MCF 10A (cell line): ENCODE measurements around the gene KIFC1. TPM values are rescaled to one million over a fixed set of nuclear protein-coding genes. Genes with fewer than 3 reads are reported as not detected.

ENCODE experiments used
- BruUV-seq: library from RNA; stranded (reverse); fragments of 400-500 nt; replicated peaks from 2 replicates; lab custom pipeline; 2021; lab: Mats Ljungman, UMichigan
- CTCF ChIA-PET: fragments of 300-600 bp; sonication (Branson Sonifier 250); formaldehyde crosslinking; extraction: SDS; loops from one replicate; lab custom pipeline; 2021; ENCODE audit warnings: antibody characterized with exemption, inconsistent platforms; lab: Yijun Ruan, JAX
- POLR2A ChIA-PET: fragments of 300-600, 350-650 bp; sonication (Branson Sonifier 250); formaldehyde crosslinking; extraction: SDS; loops from one replicate; lab custom pipeline; 2020; ENCODE audit warnings: antibody characterized with exemption, inconsistent platforms; lab: Yijun Ruan, JAX
- DNase-seq: peaks from one replicate; pipeline ENCODE4 v3.0.0-alpha.2; 2018; ENCODE audit not compliant: unreplicated experiment
- H3K27ac Mint-ChIP-seq: one replicate; pipeline ENCODE4 v1.8.0; 2022; ENCODE audit warnings: mild to moderate bottlenecking, low read depth, mixed read lengths; ENCODE audit not compliant: unreplicated experiment
- H3K27me3 Mint-ChIP-seq: one replicate; pipeline ENCODE4 v1.8.0; 2022; ENCODE audit warnings: mixed read lengths; ENCODE audit not compliant: insufficient read depth, unreplicated experiment
- H3K36me3 Mint-ChIP-seq: one replicate; pipeline ENCODE4 v1.8.0; 2022; ENCODE audit warnings: mild to moderate bottlenecking, moderate library complexity, mixed read lengths; ENCODE audit not compliant: insufficient read depth, unreplicated experiment
- H3K4me1 Mint-ChIP-seq: one replicate; pipeline ENCODE4 v1.8.0; 2022; ENCODE audit warnings: mixed read lengths; ENCODE audit not compliant: insufficient read depth, unreplicated experiment
- H3K4me3 Mint-ChIP-seq: one replicate; pipeline ENCODE4 v1.8.0; 2022; ENCODE audit warnings: mild to moderate bottlenecking, moderate library complexity, mixed read lengths; ENCODE audit not compliant: unreplicated experiment
- H3K9me3 Mint-ChIP-seq: one replicate; pipeline ENCODE4 v1.8.0; 2022; ENCODE audit warnings: mixed read lengths; ENCODE audit not compliant: unreplicated experiment
- CTCF ChIP-seq: fragments of 200-600 bp; IDR thresholded peaks from one replicate; pipeline ENCODE4 v1.8.0; 2022; ENCODE audit warnings: antibody characterized with exemption, mild to moderate bottlenecking; ENCODE audit not compliant: unreplicated experiment
- intact Hi-C: fragments of 100-400 bp; cut with micrococcal nuclease; formaldehyde crosslinking; loops from 2 replicates; pipeline ENCODE4 v1.14.1; 2022
- total RNA-seq: library from RNA; stranded (reverse); gene quantifications from 2 replicates; pipeline ENCODE4 v1.2.3, GENCODE V29; 2022

KIFC1 gene
- total RNA-seq, 1 experiment from 2014 or later = 27.1 TPM

- DNase-seq = peak; percentile 83
- POLR2A ChIA-PET = interaction anchor here (0.5 to 3.2 kb wide), 28 partner anchors 9 to 1691 kb away, joined by 3 to 35 read pairs (median 5); partner anchors contain the start of genes BAK1, CUTA, HSD17B8 and PFDN6
Observed at GRCh38 chr6:33425668-33426577, 34.3 kb downstream of the KIFC1 start.

GRCh38 chr6:33426590-33427511 lies 35.2 kb downstream of the KIFC1 start:
- Mint-ChIP-seq H3K9me3 (no peaks in the 10 kb centered on the region), H3K27me3 (no peaks in the 10 kb centered on the region), H3K4me1 (peaks cover 64% of the 10 kb centered on the region), H3K27ac (peak overlapping the region; percentile 85), H3K36me3 (no peaks in the 10 kb centered on the region), H3K4me3 (peak overlapping the region; percentile 97)
- ChIA-PET POLR2A (interaction anchor here (0.6 to 3.2 kb wide), 17 partner anchors 10 to 1273 kb away, joined by 3 to 35 read pairs (median 5); partner anchors contain the start of genes BAK1, CUTA, HSD17B8 and PHF1), CTCF (interaction anchor here (0.6 to 1.3 kb wide), 7 partner anchors 10 to 198 kb away, joined by 3 to 4 read pairs (median 3); no protein-coding TSS in a partner anchor)
- BruUV-seq = no TSS peak
- intact Hi-C loops = loop anchor here (5.0 to 10.0 kb wide), 2 partner anchors 130 to 278 kb away; partner anchors contain the start of gene RGL2
- DNase-seq = no peak
- no peak for TF ChIP-seq CTCF

More at GRCh38 chr6:33425668-33426577, 34.3 kb downstream of the KIFC1 start:
- BruUV-seq = no TSS peak
- Mint-ChIP-seq H3K27ac (peak overlapping the region; percentile 85), H3K4me1 (peaks cover 61% of the 10 kb centered on the region), H3K27me3 (no peaks in the 10 kb centered on the region), H3K9me3 (no peaks in the 10 kb centered on the region), H3K36me3 (no peaks in the 10 kb centered on the region), H3K4me3 (peak overlapping the region; percentile 97)
- intact Hi-C loops = loop anchor here (1.0 to 10.0 kb wide), 3 partner anchors 35 to 279 kb away; partner anchors contain the start of genes KIFC1 and RGL2
- CTCF ChIA-PET = interaction anchor here (0.6 to 1.3 kb wide), 11 partner anchors 9 to 199 kb away, joined by 3 to 6 read pairs (median 4); no protein-coding TSS in a partner anchor
- TF ChIP-seq CTCF = peak; percentile 68

- intact Hi-C loops = loop anchor here (5.0 to 10.0 kb wide), 2 partner anchors 130 to 277 kb away; partner anchors contain the start of gene RGL2
- no peak for DNase-seq
- BruUV-seq = no TSS peak
- Mint-ChIP-seq H3K27me3 (no peaks in the 10 kb centered on the region), H3K27ac (peak overlapping the region; percentile 72), H3K4me3 (peak overlapping the region; percentile 97), H3K9me3 (no peaks in the 10 kb centered on the region), H3K4me1 (peaks cover 66% of the 10 kb centered on the region), H3K36me3 (no peaks in the 10 kb centered on the region)
- ChIA-PET POLR2A (interaction anchor here (0.7 to 2.1 kb wide), 3 partner anchors 10 to 27 kb away, joined by 3 to 15 read pairs (median 4); partner anchors contain the start of gene ZBTB9), CTCF (no interaction called here)
- no peak for TF ChIP-seq CTCF
Observed at GRCh38 chr6:33427585-33428223, 36.1 kb downstream of the KIFC1 start.
